Chondrocyte (in vitro differentiated cells): ENCODE results near the gene RBM34. TPM values are rescaled to one million over a fixed set of nuclear protein-coding genes. Genes with fewer than 3 reads are reported as not detected.

Experiments used
- DNase-seq: peaks from one replicate; pipeline ENCODE4 v3.0.0; 2021; ENCODE audit warnings: mixed read lengths, low spot score
- H3K27ac Mint-ChIP-seq: one replicate; pipeline ENCODE4 v1.8.0; 2021; ENCODE audit warnings: mild to moderate bottlenecking, moderate library complexity, mixed read lengths; ENCODE audit not compliant: unreplicated experiment
- H3K27me3 Mint-ChIP-seq: 2 replicates; pipeline ENCODE4 v1.8.0; 2021; ENCODE audit warnings: low read depth, mixed read lengths
- H3K36me3 Mint-ChIP-seq: 2 replicates; pipeline ENCODE4 v1.8.0; 2021; ENCODE audit warnings: low read depth, mixed read lengths
- H3K4me1 Mint-ChIP-seq: 2 replicates; pipeline ENCODE4 v1.8.0; 2021; ENCODE audit warnings: low read depth, mild to moderate bottlenecking, mixed read lengths
- H3K4me3 Mint-ChIP-seq: one replicate; pipeline ENCODE4 v1.8.0; 2021; ENCODE audit warnings: mild to moderate bottlenecking, moderate library complexity, mixed read lengths; ENCODE audit not compliant: unreplicated experiment
- H3K9me3 Mint-ChIP-seq: 2 replicates; pipeline ENCODE4 v1.8.0; 2021; ENCODE audit warnings: low read depth, mixed read lengths
- CTCF ChIP-seq: fragments of 200-600 bp; sonication (generic); IDR thresholded peaks from 2 replicates; pipeline ENCODE4 v1.5.0; 2021; ENCODE audit warnings: antibody characterized with exemption, mild to moderate bottlenecking, moderate library complexity
- total RNA-seq: library from RNA; stranded (reverse); gene quantifications from 3 replicates; pipeline ENCODE4 v1.2.1, GENCODE V29; 2021

RBM34 gene
- total RNA-seq, 1 donor from 2014 or later = 67.6 TPM

- Mint-ChIP-seq H3K27ac (peak overlapping the region; percentile 30), H3K9me3 (no peaks in the 10 kb centered on the region), H3K36me3 (peaks cover 41% of the 10 kb centered on the region), H3K27me3 (no peaks in the 10 kb centered on the region), H3K4me1 (peaks cover 26% of the 10 kb centered on the region), H3K4me3 (no peak overlapping the region)
- no peak for DNase-seq
- TF ChIP-seq CTCF = no peak
Measured at GRCh38 chr1:235113183-235113917, 47.7 kb downstream of the RBM34 start.

- no peak for TF ChIP-seq CTCF
- Mint-ChIP-seq H3K9me3 (no peaks in the 10 kb centered on the region), H3K27me3 (no peaks in the 10 kb centered on the region), H3K4me1 (peaks cover 26% of the 10 kb centered on the region), H3K36me3 (peaks cover 41% of the 10 kb centered on the region), H3K4me3 (no peak overlapping the region), H3K27ac (peak overlapping the region; percentile 59)
- no peak for DNase-seq
Measured at GRCh38 chr1:235112297-235113182, 48.5 kb downstream of the RBM34 start.

- Mint-ChIP-seq H3K4me3 (no peak overlapping the region), H3K9me3 (no peaks in the 10 kb centered on the region), H3K36me3 (peaks cover 42% of the 10 kb centered on the region), H3K27me3 (no peaks in the 10 kb centered on the region), H3K4me1 (peaks cover 26% of the 10 kb centered on the region), H3K27ac (peak overlapping the region; percentile 9)
- no peak for TF ChIP-seq CTCF
- no peak for DNase-seq
Measured at GRCh38 chr1:235111107-235111506, 49.9 kb downstream of the RBM34 start.

- Mint-ChIP-seq H3K27me3 (no peaks in the 10 kb centered on the region), H3K27ac (no peak overlapping the region), H3K36me3 (peaks cover 34% of the 10 kb centered on the region), H3K4me1 (peaks cover 39% of the 10 kb centered on the region), H3K9me3 (no peaks in the 10 kb centered on the region), H3K4me3 (no peak overlapping the region)
- TF ChIP-seq CTCF = no peak
- no peak for DNase-seq
Measured at GRCh38 chr1:235108876-235109275, 52.2 kb downstream of the RBM34 start.

- H3K36me3 Mint-ChIP-seq = peaks cover 27% of the 10 kb centered on the region
- H3K9me3 Mint-ChIP-seq = no peaks in the 10 kb centered on the region
- TF ChIP-seq CTCF = no peak
- peaks cover 34% of the 10 kb centered on the region for H3K4me1 Mint-ChIP-seq
- no peak overlapping the region for H3K27ac Mint-ChIP-seq
- H3K4me3 Mint-ChIP-seq = no peak overlapping the region
- DNase-seq = no peak
- no peaks in the 10 kb centered on the region for H3K27me3 Mint-ChIP-seq
Measured at GRCh38 chr1:235108185-235108593, 52.9 kb downstream of the RBM34 start.
